Measurements from ENCODE around the gene SMIM23.

GRCh38 chr5:171794470-171794960, 8.9 kb downstream of the SMIM23 start:
- TF ChIP-seq CTCF (IDR thresholded peaks at IDR 0.05; ENCODE audit: insufficient read depth, low read length) (no peak), REST (IDR thresholded peaks at IDR 0.05; ENCODE audit: insufficient replicate concordance, low read depth) (no peak)

Measured in HL-60 (cell line).